MCF 10A (cell line): ENCODE data around the gene AGBL1. TPM values are rescaled to one million over a fixed set of nuclear protein-coding genes. Genes with fewer than 3 reads are reported as not detected.
A peak's percentile ranks its signal among the peaks of the same experiment; 100 is the strongest.

Source experiments
- BruUV-seq: library from RNA; stranded (reverse); fragments of 400-500 nt; replicated peaks from 2 replicates; lab custom pipeline; 2021; lab: Mats Ljungman, UMichigan
- CTCF ChIA-PET: fragments of 300-600 bp; sonication (Branson Sonifier 250); formaldehyde crosslinking; extraction: SDS; loops from one replicate; lab custom pipeline; 2021; ENCODE audit warnings: antibody characterized with exemption, inconsistent platforms; lab: Yijun Ruan, JAX
- POLR2A ChIA-PET: fragments of 300-600, 350-650 bp; sonication (Branson Sonifier 250); formaldehyde crosslinking; extraction: SDS; loops from one replicate; lab custom pipeline; 2020; ENCODE audit warnings: antibody characterized with exemption, inconsistent platforms; lab: Yijun Ruan, JAX
- DNase-seq: peaks from one replicate; pipeline ENCODE4 v3.0.0-alpha.2; 2018; ENCODE audit not compliant: unreplicated experiment
- H3K27ac Mint-ChIP-seq: one replicate; pipeline ENCODE4 v1.8.0; 2022; ENCODE audit warnings: mild to moderate bottlenecking, low read depth, mixed read lengths; ENCODE audit not compliant: unreplicated experiment
- H3K27me3 Mint-ChIP-seq: one replicate; pipeline ENCODE4 v1.8.0; 2022; ENCODE audit warnings: mixed read lengths; ENCODE audit not compliant: insufficient read depth, unreplicated experiment
- H3K36me3 Mint-ChIP-seq: one replicate; pipeline ENCODE4 v1.8.0; 2022; ENCODE audit warnings: mild to moderate bottlenecking, moderate library complexity, mixed read lengths; ENCODE audit not compliant: insufficient read depth, unreplicated experiment
- H3K4me1 Mint-ChIP-seq: one replicate; pipeline ENCODE4 v1.8.0; 2022; ENCODE audit warnings: mixed read lengths; ENCODE audit not compliant: insufficient read depth, unreplicated experiment
- H3K4me3 Mint-ChIP-seq: one replicate; pipeline ENCODE4 v1.8.0; 2022; ENCODE audit warnings: mild to moderate bottlenecking, moderate library complexity, mixed read lengths; ENCODE audit not compliant: unreplicated experiment
- H3K9me3 Mint-ChIP-seq: one replicate; pipeline ENCODE4 v1.8.0; 2022; ENCODE audit warnings: mixed read lengths; ENCODE audit not compliant: unreplicated experiment
- CTCF ChIP-seq: fragments of 200-600 bp; IDR thresholded peaks from one replicate; pipeline ENCODE4 v1.8.0; 2022; ENCODE audit warnings: antibody characterized with exemption, mild to moderate bottlenecking; ENCODE audit not compliant: unreplicated experiment
- intact Hi-C: fragments of 100-400 bp; cut with micrococcal nuclease; formaldehyde crosslinking; loops from 2 replicates; pipeline ENCODE4 v1.14.1; 2022
- total RNA-seq: library from RNA; stranded (reverse); gene quantifications from 2 replicates; pipeline ENCODE4 v1.2.3, GENCODE V29; 2022

The AGBL1 gene
- total RNA-seq, 1 experiment from 2014 or later, result not detected

DNA sequence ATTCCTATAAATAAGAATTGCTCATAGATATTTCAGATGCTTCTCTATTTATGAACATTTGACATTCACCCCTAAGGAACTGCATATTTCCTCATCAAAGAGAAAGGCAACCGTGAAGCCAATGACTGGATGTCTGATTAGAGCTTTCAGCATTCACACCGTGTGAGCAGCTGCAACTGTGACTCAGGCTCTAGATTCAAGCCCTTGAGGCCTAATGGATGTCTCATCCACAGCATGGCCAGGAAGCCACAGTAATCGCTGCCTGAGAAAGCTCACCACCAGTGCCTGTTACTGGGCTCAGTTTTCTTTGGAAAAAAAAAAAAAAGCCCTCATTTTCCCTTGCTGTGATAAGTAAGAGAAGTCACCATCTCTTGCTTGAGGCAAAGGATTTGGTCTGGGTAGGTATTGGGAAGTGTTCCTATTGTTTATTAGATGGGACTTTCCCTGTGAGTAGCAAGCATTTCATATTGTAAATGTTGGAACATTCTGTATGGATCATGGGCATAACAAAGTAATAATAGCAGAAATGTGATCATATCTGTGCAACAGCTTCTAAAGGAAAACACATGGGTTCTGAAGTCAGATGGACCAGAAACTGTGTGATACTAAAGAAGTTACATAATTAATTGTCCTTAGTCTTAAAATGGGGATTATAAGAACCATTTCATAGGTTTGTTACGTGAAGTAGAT is 783.7 kb downstream of the AGBL1 start:
- intact Hi-C loops, result no loop called here
- no TSS peak for BruUV-seq
- peak overlapping the region; percentile 63 for H3K27ac Mint-ChIP-seq

DNA sequence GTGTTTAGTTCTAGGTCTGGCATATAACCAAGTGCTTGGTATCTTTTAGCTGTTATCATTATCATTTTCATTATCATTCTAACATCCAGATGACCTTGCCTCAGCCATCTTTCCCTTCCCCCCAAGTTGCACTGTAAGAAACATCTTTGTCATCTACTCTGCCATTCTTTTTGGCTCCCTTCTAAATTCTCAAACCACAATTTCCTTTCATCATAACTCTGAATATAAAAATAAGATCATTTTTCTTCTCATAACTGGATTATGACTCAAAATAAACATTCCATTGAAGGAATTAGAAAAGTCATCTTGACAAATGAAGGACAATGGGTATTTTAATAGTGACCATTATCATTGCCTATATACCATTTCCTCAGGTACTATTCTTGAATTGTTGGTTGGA is 786.2 kb downstream of the AGBL1 start:
- peaks cover 15% of the 10 kb centered on the region for H3K4me1 Mint-ChIP-seq
- CTCF ChIA-PET, result no interaction called here
- TF ChIP-seq CTCF, result no peak

More for the DNA sequence above, 783.7 kb downstream of the AGBL1 start:
- DNase-seq, result peak; percentile 50
- Mint-ChIP-seq H3K4me3 (no peak overlapping the region), H3K9me3 (no peaks in the 10 kb centered on the region), H3K4me1 (peaks cover 21% of the 10 kb centered on the region), H3K36me3 (no peaks in the 10 kb centered on the region), H3K27me3 (no peaks in the 10 kb centered on the region)
- TF ChIP-seq CTCF, result no peak
- ChIA-PET CTCF (interaction anchor here (0.6 to 0.8 kb wide), 3 partner anchors 20 to 806 kb away, joined by 3 read pairs; no protein-coding TSS in a partner anchor), POLR2A (no interaction called here)

DNA sequence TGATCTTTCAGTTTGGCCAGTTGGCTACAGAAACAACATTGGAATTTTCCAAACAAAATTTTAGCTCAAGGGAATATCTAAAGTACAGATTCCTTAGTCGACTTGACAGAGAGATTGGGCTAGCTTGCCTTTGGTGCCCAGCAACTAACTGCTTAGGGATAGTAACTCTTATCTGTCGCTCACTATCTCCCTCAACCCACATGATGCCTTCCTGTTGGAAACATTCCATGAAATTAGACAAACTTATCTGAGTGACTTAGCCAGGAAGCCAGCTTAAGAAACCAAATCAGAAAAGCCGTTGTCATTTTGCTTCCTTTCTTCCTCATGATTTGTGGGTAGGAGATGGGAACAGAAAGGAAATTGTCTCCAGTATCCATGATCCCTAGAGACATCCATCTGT is 791.2 kb downstream of the AGBL1 start:
- Mint-ChIP-seq H3K4me1 (peaks cover 4% of the 10 kb centered on the region), H3K36me3 (no peaks in the 10 kb centered on the region), H3K27ac (no peak overlapping the region), H3K9me3 (no peaks in the 10 kb centered on the region), H3K4me3 (no peak overlapping the region), H3K27me3 (no peaks in the 10 kb centered on the region)
- CTCF ChIA-PET, result no interaction called here
- BruUV-seq, result no TSS peak
- intact Hi-C loops, result loop anchor here (10.0 kb wide), 1 partner anchor 246 kb away; no protein-coding TSS in a partner anchor
- POLR2A ChIA-PET, result no interaction called here
- DNase-seq, result no peak
- no peak for TF ChIP-seq CTCF

More for the DNA sequence above, 786.2 kb downstream of the AGBL1 start:
- no peak for DNase-seq
- no peaks in the 10 kb centered on the region for H3K27me3 Mint-ChIP-seq
- POLR2A ChIA-PET, result no interaction called here
- no peak overlapping the region for H3K27ac Mint-ChIP-seq
- H3K9me3 Mint-ChIP-seq, result no peaks in the 10 kb centered on the region
- BruUV-seq, result no TSS peak
- no peak overlapping the region for H3K4me3 Mint-ChIP-seq
- intact Hi-C loops, result no loop called here
- H3K36me3 Mint-ChIP-seq, result no peaks in the 10 kb centered on the region

DNA sequence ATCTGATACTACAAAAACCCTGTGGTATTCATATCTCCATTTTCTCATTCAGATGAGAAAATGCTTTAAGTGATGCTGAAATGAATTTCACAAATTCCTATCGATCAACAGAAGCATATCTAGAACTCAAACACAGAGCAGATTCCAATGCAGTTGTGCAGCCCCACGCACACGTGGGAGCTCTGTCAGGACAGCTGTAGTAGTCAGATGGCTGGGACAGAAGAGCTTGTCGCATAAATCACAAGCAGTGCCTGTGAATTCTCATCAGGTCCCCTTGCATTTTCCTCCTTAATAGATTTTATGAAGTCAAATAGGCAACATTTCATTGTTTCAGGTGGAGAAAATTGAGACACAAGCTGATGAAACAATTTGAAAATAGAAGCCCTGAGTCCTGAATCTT is 792.3 kb downstream of the AGBL1 start:
- no TSS peak for BruUV-seq
- no peaks in the 10 kb centered on the region for H3K27me3 Mint-ChIP-seq
- no peak for TF ChIP-seq CTCF
- no peaks in the 10 kb centered on the region for H3K9me3 Mint-ChIP-seq
- intact Hi-C loops, result loop anchor here (10.0 kb wide), 1 partner anchor 247 kb away; no protein-coding TSS in a partner anchor
- no peak overlapping the region for H3K4me3 Mint-ChIP-seq
- H3K36me3 Mint-ChIP-seq, result no peaks in the 10 kb centered on the region
- ChIA-PET CTCF (interaction anchor here (0.6 kb wide), 1 partner anchor 21 kb away, joined by 3 read pairs; no protein-coding TSS in a partner anchor), POLR2A (interaction anchor here (0.7 kb wide), 1 partner anchor 1377 kb away, joined by 4 read pairs; no protein-coding TSS in a partner anchor)
- no peak for DNase-seq
- no peak overlapping the region for H3K27ac Mint-ChIP-seq
- H3K4me1 Mint-ChIP-seq, result no peaks in the 10 kb centered on the region
